ENCODE results near the gene TEDC2.

GRCh38 chr16:2497116-2497630 is 37.3 kb downstream of the TEDC2 start:
- TF ChIP-seq CTCF (IDR thresholded peaks at IDR 0.05): no peak
- TF ChIP-seq POLR2A (IDR thresholded peaks at IDR 0.05): no peak
